ENCODE measurements around the gene CACNA1B.
"Not testable (repeated sequence)": the region's sequence is repeated elsewhere in the genome, so short reads cannot be mapped to it uniquely, and the experiment has no call there.

The CACNA1B gene

GRCh38 chr9:138104251-138105122 lies 226.9 kb downstream of the CACNA1B start:
- TF ChIP-seq CTCF (IDR thresholded peaks at IDR 0.05; ENCODE audit: low read depth, low read length, missing control alignments) = no peak
- no peak for DNase-seq (ENCODE audit: low read depth)
- H3K4me3 ChIP-seq (ENCODE audit: low read depth, low read length) = no peak overlapping the region

- TF ChIP-seq CTCF (IDR thresholded peaks at IDR 0.05; ENCODE audit: low read depth, low read length, missing control alignments) = no peak
Measured at GRCh38 chr9:138105123-138105415, 227.5 kb downstream of the CACNA1B start.

GRCh38 chr9:138105561-138106505 lies 228.3 kb downstream of the CACNA1B start:
- no peak overlapping the region for H3K4me3 ChIP-seq (ENCODE audit: low read depth, low read length)
- no peak for TF ChIP-seq CTCF (IDR thresholded peaks at IDR 0.05; ENCODE audit: low read depth, low read length, missing control alignments)
- DNase-seq (ENCODE audit: low read depth) = no peak

More at GRCh38 chr9:138105123-138105415, 227.5 kb downstream of the CACNA1B start:
- no peak for DNase-seq (ENCODE audit: low read depth)
- no peak overlapping the region for H3K4me3 ChIP-seq (ENCODE audit: low read depth, low read length)

GRCh38 chr9:138107039-138107438 lies 229.5 kb downstream of the CACNA1B start:
- not testable (repeated sequence) for DNase-seq (ENCODE audit: low read depth); H3K4me3 ChIP-seq (ENCODE audit: low read depth, low read length)

GRCh38 chr9:138111607-138112006 lies 234.0 kb downstream of the CACNA1B start:
- DNase-seq (ENCODE audit: low read depth) = no peak
- no peak overlapping the region for H3K4me3 ChIP-seq (ENCODE audit: low read depth, low read length)
- no peak for TF ChIP-seq CTCF (IDR thresholded peaks at IDR 0.05; ENCODE audit: low read depth, low read length, missing control alignments)

- no peak overlapping the region for H3K4me3 ChIP-seq (ENCODE audit: low read depth, low read length)
- TF ChIP-seq CTCF (IDR thresholded peaks at IDR 0.05; ENCODE audit: low read depth, low read length, missing control alignments) = no peak
- no peak for DNase-seq (ENCODE audit: low read depth)
Measured at GRCh38 chr9:138112090-138112748, 234.6 kb downstream of the CACNA1B start.

Measured in GM12864 (cell line).